Activated CD4-positive, alpha-beta T cell treated with anti-CD3 and anti-CD28 coated beads for 24 hours (primary cell): ENCODE data around the gene EFEMP2.
A peak's percentile ranks its signal among the peaks of the same experiment; 100 is the strongest.
"Not testable (repeated sequence)": the region's sequence is repeated elsewhere in the genome, so short reads cannot be mapped to it uniquely, and the experiment has no call there.

Experiments used
- DNase-seq, 2 donors: peaks; one replicate each; pipeline ENCODE4 v3.0.0-alpha.2; 2020; ENCODE audit warnings: low read depth in 2 of 2

Gene EFEMP2

GRCh38 chr11:65854852-65855837, 17.5 kb downstream of the EFEMP2 start:
- no peak for DNase-seq

- DNase-seq = no peak
Observed at GRCh38 chr11:65854161-65854592, 18.4 kb downstream of the EFEMP2 start.

- DNase-seq = no peak
Observed at GRCh38 chr11:65853246-65853979, 19.2 kb downstream of the EFEMP2 start.

GRCh38 chr11:65852508-65853245, 19.9 kb downstream of the EFEMP2 start:
- DNase-seq = no peak

GRCh38 chr11:65851811-65852507, 20.6 kb downstream of the EFEMP2 start:
- no peak for DNase-seq

- DNase-seq = no peak
Observed at GRCh38 chr11:65851083-65851579, 21.5 kb downstream of the EFEMP2 start.

GRCh38 chr11:65850217-65851082, 22.1 kb downstream of the EFEMP2 start:
- no peak for DNase-seq

GRCh38 chr11:65849771-65850216, 22.8 kb downstream of the EFEMP2 start:
- DNase-seq = no peak

- DNase-seq = no peak
Observed at GRCh38 chr11:65849366-65849765, 23.2 kb downstream of the EFEMP2 start.

GRCh38 chr11:65848693-65849092, 23.9 kb downstream of the EFEMP2 start:
- DNase-seq = not testable (repeated sequence)

- DNase-seq = no peak
Observed at GRCh38 chr11:65847746-65848145, 24.9 kb downstream of the EFEMP2 start.

GRCh38 chr11:65844231-65844872, 28.2 kb downstream of the EFEMP2 start:
- DNase-seq = no peak

- DNase-seq = no peak
Observed at GRCh38 chr11:65843811-65844210, 28.8 kb downstream of the EFEMP2 start.

- no peak for DNase-seq
Observed at GRCh38 chr11:65842144-65842543, 30.5 kb downstream of the EFEMP2 start.

GRCh38 chr11:65834202-65834601, 38.4 kb downstream of the EFEMP2 start:
- no peak for DNase-seq

- DNase-seq = peak; percentile 90 to 94
Observed at GRCh38 chr11:65833297-65834030, 39.1 kb downstream of the EFEMP2 start, which contains the start of gene SNX32. Gene SNX32, plus strand, starts transcription at chr11:65833963. Its CDS starts 103 bp downstream, at chr11:65834066.

- not testable (repeated sequence) for DNase-seq
Observed at GRCh38 chr11:65832231-65832630, 40.4 kb downstream of the EFEMP2 start.

GRCh38 chr11:65829459-65829858, 43.1 kb downstream of the EFEMP2 start:
- no peak for DNase-seq
